HEK293T (cell line): Measurements from ENCODE around the gene RAB3B.

Source experiments
- ARNT ChIP-seq: fragments of 450-650 bp; IDR thresholded peaks from 2 replicates; pipeline ENCODE4 v1.6.1; 2017; ENCODE audit warnings: mild to moderate bottlenecking
- BHLHE40 ChIP-seq: fragments of 450-650 bp; IDR thresholded peaks from 2 replicates; pipeline ENCODE4 v1.6.1; 2016; ENCODE audit warnings: mild to moderate bottlenecking, moderate library complexity, borderline replicate concordance
- ELF4 ChIP-seq: fragments of 450-650 bp; IDR thresholded peaks from 2 replicates; pipeline ENCODE4 v1.6.1; 2017; ENCODE audit warnings: antibody characterized with exemption
- FOXA1 ChIP-seq: fragments of 450-650 bp; IDR thresholded peaks from 2 replicates; pipeline ENCODE4 v1.6.1; 2016; ENCODE audit warnings: mild to moderate bottlenecking
- FOXK2 ChIP-seq: fragments of 450-650 bp; IDR thresholded peaks from 2 replicates; pipeline ENCODE4 v1.6.1; 2016; ENCODE audit warnings: mild to moderate bottlenecking
- FOXM1 ChIP-seq: fragments of 450-650 bp; IDR thresholded peaks from 2 replicates; pipeline ENCODE4 v1.6.1; 2017; ENCODE audit warnings: mild to moderate bottlenecking, borderline replicate concordance
- L3MBTL2 ChIP-seq: fragments of 450-650 bp; conservative IDR thresholded peaks from 2 replicates; pipeline ENCODE4 v1.6.1; 2016; ENCODE audit warnings: mild to moderate bottlenecking
- LEF1 ChIP-seq: fragments of 450-650 bp; IDR thresholded peaks from 2 replicates; pipeline ENCODE4 v1.6.1; 2017; ENCODE audit warnings: mild to moderate bottlenecking, borderline replicate concordance
- NFRKB ChIP-seq: fragments of 450-650 bp; IDR thresholded peaks from 2 replicates; pipeline ENCODE4 v1.6.1; 2016; ENCODE audit warnings: mild to moderate bottlenecking, moderate library complexity
- PKNOX1 ChIP-seq: fragments of 450-650 bp; IDR thresholded peaks from 2 replicates; pipeline ENCODE4 v1.6.1; 2016
- SP1 ChIP-seq: fragments of 450-650 bp; IDR thresholded peaks from 2 replicates; pipeline ENCODE4 v1.6.1; 2017
- SUZ12 ChIP-seq: fragments of 450-650 bp; IDR thresholded peaks from 2 replicates; pipeline ENCODE4 v1.6.1; 2016; ENCODE audit warnings: mild to moderate bottlenecking
- ZNF384 ChIP-seq: fragments of 450-650 bp; IDR thresholded peaks from 2 replicates; pipeline ENCODE4 v1.6.1; 2016

DNA sequence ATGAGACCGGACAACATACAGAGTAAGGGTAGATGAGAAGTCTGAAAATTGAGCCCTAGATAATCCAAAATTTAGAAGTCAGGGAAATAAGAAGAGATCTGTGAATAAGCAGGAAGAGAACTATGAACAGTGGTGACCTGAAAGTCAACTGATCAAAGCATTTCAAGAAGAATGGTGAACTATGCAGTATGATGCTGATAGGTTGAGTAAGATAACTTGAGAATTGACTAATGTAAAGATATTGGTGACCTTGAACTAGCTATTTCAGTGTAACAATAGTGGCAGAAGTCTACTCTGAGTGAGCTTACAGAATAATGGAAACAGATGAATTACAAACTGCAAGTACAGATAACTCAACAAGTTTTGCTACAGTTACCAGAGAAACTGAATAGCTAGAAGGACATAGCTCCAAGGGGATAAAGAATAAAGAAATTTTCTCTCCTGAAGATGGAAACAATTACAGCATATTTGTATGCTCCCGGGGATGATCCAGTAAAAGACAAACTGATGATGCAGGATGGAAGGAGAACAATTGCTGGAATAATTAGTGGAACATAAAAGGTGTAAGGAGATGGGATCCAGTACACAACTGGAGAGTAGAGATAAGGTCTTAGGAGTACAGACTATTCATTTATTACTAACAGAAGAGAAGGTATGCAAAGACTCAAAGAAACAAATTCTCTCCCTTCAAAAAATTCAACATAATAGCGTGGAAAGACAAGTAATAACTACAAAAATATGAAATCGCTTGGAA, 122.8 kb downstream of the RAB3B start:
- TF ChIP-seq SP1 (no peak), FOXK2 (no peak), FOXA1 (no peak), BHLHE40 (no peak), ZNF384 (no peak), L3MBTL2 (no peak), ELF4 (no peak), FOXM1 (no peak), SUZ12 (no peak), NFRKB (no peak), PKNOX1 (no peak), LEF1 (no peak), ARNT (no peak)
